Astrocyte of the cerebellum (primary cell): ENCODE data around the gene TASOR2.

ENCODE experiments used
- DNase-seq: peaks from one replicate; pipeline ENCODE4 v3.0.0-alpha.2; 2011; ENCODE audit warnings: low read depth
- H3K4me3 ChIP-seq: 2 replicates; pipeline ENCODE4 v1.5.1; 2011; ENCODE audit warnings: mild to moderate bottlenecking, low read depth, low read length, moderate library complexity
- CTCF ChIP-seq: IDR thresholded peaks from 2 replicates; pipeline ENCODE4 v1.5.1; 2012; ENCODE audit warnings: low read length, low read depth, moderate library complexity, mild to moderate bottlenecking; ENCODE audit errors: missing control alignments
- in situ Hi-C: cut with HindIII; loops from 2 replicates; pipeline ENCODE4 v1.10.0; 2017; ENCODE audit warnings: low sequenced_read_pairs

Gene TASOR2

GRCh38 chr10:5692461-5693358 is 8.1 kb downstream of the TASOR2 start:
- no peak for TF ChIP-seq CTCF
- H3K4me3 ChIP-seq = peak overlapping the region; percentile 59
- DNase-seq = no peak
- in situ Hi-C loops = loop anchor here (5.0 kb wide), 1 partner anchor 70 kb away; no protein-coding TSS in a partner anchor

- no peak for DNase-seq
- no peak overlapping the region for H3K4me3 ChIP-seq
- in situ Hi-C loops = loop anchor here (5.0 kb wide), 1 partner anchor 68 kb away; no protein-coding TSS in a partner anchor
- no peak for TF ChIP-seq CTCF
Measured at GRCh38 chr10:5694573-5694972, 9.9 kb downstream of the TASOR2 start.

GRCh38 chr10:5697342-5697741 is 12.7 kb downstream of the TASOR2 start:
- no peak overlapping the region for H3K4me3 ChIP-seq
- TF ChIP-seq CTCF = no peak
- no peak for DNase-seq
- in situ Hi-C loops = no loop called here

GRCh38 chr10:5698062-5698461 is 13.4 kb downstream of the TASOR2 start:
- in situ Hi-C loops = no loop called here

GRCh38 chr10:5708356-5708755 is 23.7 kb downstream of the TASOR2 start:
- in situ Hi-C loops = no loop called here

More at GRCh38 chr10:5698062-5698461, 13.4 kb downstream of the TASOR2 start:
- H3K4me3 ChIP-seq = no peak overlapping the region
- DNase-seq = no peak
- no peak for TF ChIP-seq CTCF

GRCh38 chr10:5709865-5710264 is 25.2 kb downstream of the TASOR2 start:
- TF ChIP-seq CTCF = no peak
- no peak for DNase-seq

More at GRCh38 chr10:5708356-5708755, 23.7 kb downstream of the TASOR2 start:
- no peak for TF ChIP-seq CTCF
- no peak for DNase-seq
- no peak overlapping the region for H3K4me3 ChIP-seq

More at GRCh38 chr10:5709865-5710264, 25.2 kb downstream of the TASOR2 start:
- in situ Hi-C loops = no loop called here
- H3K4me3 ChIP-seq = no peak overlapping the region
